ENCODE data around the gene DAAM2.

The DAAM2 gene

DNA sequence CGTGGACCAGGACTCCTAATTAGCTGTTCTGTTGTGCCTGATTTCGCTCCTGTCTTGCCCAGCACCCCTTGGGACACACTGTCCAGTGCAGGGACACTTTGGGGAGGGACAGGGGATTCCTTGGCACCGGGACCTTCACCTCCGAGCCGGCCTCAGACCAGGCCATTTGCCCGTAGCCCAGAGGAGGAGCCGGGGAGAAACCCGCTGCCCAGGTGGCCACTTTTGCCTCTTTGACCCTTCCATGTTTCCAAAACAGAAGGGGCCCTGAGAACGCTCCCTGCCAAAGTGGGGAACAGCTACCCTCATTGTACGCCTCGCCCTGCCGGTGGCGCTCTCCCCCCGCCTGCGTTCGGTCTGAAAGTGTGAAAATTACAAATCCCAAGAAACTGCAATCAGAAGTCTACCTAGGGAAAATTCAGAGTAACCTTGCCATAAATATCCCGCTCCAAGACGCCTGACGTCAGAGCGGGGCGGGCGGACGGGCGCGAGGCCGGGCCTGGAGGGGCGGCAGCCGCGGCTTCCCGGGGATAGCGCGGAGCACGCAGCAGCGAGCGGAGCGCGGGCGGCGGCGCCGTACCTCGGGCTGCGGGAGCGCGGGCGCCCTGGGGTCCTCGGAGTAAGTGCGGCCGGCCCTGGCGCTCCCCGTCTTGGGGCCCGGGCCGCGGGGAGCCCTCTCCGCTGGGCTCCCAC, at the start of gene DAAM2:
Gene DAAM2, plus strand, starts transcription at position 527 of the 690 bp plus-strand sequence. CDS start 63,927 bp downstream, outside the sequence.
- H3K36me3 ChIP-seq (ENCODE audit: control insufficient read depth, insufficient read depth, low read length), result no peaks in the 10 kb centered on the region
- no peak within 1 kb of the TSS for H3K9ac ChIP-seq (ENCODE audit: low read depth, low read length)
- H3K27me3 ChIP-seq (ENCODE audit: control insufficient read depth, insufficient read depth, low read length), result peaks cover 18% of the 10 kb centered on the region
- H3K9me3 ChIP-seq (ENCODE audit: control insufficient read depth, insufficient read depth, low read length), result no peaks in the 10 kb centered on the region
- no peaks in the 10 kb centered on the region for H3K4me1 ChIP-seq (ENCODE audit: control insufficient read depth, insufficient read depth, low read length)
- peak within 1 kb of the TSS; percentile 35 for H3K4me3 ChIP-seq (ENCODE audit: low read depth, low read length)

DNA sequence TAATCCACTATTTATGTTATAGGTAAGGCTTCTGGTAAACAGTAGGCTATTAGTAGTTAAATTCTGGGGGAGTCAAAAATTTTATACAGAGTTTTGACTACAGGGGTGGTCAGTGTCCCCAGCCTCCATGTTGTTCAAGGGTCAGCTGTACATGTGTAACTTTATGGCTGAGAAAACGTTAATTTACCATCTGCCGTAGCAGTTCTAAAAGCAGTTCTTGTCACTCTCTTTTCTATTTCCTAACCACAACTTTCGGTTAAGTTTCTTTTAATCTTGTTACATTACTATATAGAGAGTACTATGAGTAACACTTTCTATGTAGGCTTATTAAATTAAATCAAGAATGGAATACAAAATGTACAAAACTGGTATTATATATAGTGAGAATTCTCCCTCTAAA, 45.4 kb upstream of the DAAM2 start:
- Histone ChIP-seq H3K9ac (ENCODE audit: low read depth, low read length) (no peak overlapping the region), H3K36me3 (ENCODE audit: control insufficient read depth, insufficient read depth, low read length) (no peaks in the 10 kb centered on the region), H3K4me3 (ENCODE audit: low read depth, low read length) (no peak overlapping the region), H3K9me3 (ENCODE audit: control insufficient read depth, insufficient read depth, low read length) (no peaks in the 10 kb centered on the region), H3K4me1 (ENCODE audit: control insufficient read depth, insufficient read depth, low read length) (no peaks in the 10 kb centered on the region), H3K27me3 (ENCODE audit: control insufficient read depth, insufficient read depth, low read length) (no peaks in the 10 kb centered on the region)

DNA sequence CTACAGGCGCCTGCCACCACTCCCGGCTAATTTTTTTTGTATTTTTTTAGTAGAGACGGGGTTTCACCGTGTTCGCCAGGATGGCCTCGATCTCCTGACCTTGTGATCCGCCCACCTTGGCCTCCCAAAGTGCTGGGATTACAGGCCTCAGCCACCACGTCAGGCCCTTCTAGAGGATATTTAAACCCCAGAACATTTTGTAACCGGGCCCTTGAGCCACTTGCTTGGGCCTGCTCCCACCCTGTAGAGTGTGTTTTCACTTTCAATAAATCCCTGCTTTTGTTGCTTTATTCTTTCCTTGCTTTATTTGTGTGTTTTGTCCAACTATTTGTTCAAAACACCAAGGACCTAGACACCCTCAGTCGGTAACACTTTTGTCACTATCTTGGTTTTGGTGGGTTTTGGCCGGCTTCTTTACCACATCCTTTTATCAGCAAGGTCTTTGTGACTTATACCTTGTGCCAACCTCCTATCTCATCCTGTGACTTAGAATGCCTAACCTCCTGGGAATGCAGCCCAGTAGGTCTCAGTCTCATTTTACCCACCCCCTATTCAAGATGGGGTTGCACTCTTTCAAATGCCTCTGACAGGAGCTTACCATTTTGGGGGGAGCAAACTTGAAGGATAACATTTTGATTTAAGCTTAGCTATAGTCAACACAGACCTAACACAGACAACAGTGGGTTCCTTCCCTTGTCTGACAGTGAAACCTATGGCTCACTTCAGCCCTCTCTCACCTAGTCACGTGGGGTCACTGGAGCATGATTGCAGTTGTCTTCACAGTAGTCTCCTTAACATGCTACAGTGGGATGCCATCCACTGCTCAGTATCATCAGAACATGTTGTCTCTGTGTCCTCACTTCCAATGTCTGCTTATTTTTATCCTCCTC, 39.1 kb upstream of the DAAM2 start:
- Histone ChIP-seq H3K36me3 (ENCODE audit: control insufficient read depth, insufficient read depth, low read length) (no peaks in the 10 kb centered on the region), H3K9me3 (ENCODE audit: control insufficient read depth, insufficient read depth, low read length) (no peaks in the 10 kb centered on the region), H3K27me3 (ENCODE audit: control insufficient read depth, insufficient read depth, low read length) (no peaks in the 10 kb centered on the region), H3K9ac (ENCODE audit: low read depth, low read length) (no peak overlapping the region), H3K4me1 (ENCODE audit: control insufficient read depth, insufficient read depth, low read length) (no peaks in the 10 kb centered on the region), H3K4me3 (ENCODE audit: low read depth, low read length) (no peak overlapping the region)

DNA sequence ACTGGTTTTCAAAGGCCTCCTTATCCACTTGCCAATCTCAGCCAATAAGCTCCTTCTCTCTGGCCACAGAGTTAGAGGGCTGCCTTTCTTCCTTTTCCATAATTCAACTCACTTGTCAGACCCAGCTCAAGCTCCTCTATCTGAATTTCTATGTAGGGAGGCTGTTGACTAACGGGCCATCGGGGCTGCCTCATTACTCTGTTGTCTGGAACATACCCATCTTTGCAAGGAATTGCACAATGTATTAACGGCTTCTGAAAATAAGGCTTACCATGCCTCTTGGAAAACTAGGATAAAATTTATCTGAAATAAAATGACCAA, 38.5 kb upstream of the DAAM2 start:
- Histone ChIP-seq H3K4me3 (ENCODE audit: low read depth, low read length) (no peak overlapping the region), H3K9me3 (ENCODE audit: control insufficient read depth, insufficient read depth, low read length) (no peaks in the 10 kb centered on the region), H3K27me3 (ENCODE audit: control insufficient read depth, insufficient read depth, low read length) (no peaks in the 10 kb centered on the region), H3K9ac (ENCODE audit: low read depth, low read length) (no peak overlapping the region), H3K36me3 (ENCODE audit: control insufficient read depth, insufficient read depth, low read length) (no peaks in the 10 kb centered on the region), H3K4me1 (ENCODE audit: control insufficient read depth, insufficient read depth, low read length) (no peaks in the 10 kb centered on the region)

DNA sequence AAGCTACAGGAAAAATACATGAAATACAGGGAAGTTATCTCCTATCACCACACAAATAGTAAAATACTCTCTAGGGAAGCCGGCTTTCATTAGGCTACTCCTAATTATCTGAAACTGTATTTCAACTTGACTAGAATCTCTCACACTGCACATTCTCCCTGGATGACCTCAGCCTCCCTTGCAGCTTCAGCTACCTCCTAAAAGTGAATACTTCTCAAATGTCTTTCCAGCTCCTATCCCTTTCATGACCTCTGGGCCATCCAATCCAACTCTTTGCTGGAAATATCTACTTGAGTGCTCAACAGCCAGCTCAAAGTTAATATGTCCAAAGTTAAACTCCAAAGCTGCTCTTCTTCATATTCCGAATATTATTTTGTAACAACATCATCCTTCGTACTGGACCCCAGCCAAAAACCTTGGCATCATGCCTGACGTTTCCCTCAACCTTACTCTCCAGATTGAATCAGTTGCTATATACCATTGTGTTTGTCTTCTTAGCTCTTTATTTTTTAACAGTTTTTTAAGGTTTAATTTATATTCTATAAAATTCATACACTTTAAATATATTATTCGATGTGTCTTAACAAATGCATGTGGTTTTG, 37.6 kb upstream of the DAAM2 start:
- H3K9me3 ChIP-seq (ENCODE audit: control insufficient read depth, insufficient read depth, low read length), result no peaks in the 10 kb centered on the region
- H3K9ac ChIP-seq (ENCODE audit: low read depth, low read length), result no peak overlapping the region
- H3K4me1 ChIP-seq (ENCODE audit: control insufficient read depth, insufficient read depth, low read length), result no peaks in the 10 kb centered on the region
- H3K27me3 ChIP-seq (ENCODE audit: control insufficient read depth, insufficient read depth, low read length), result no peaks in the 10 kb centered on the region
- H3K4me3 ChIP-seq (ENCODE audit: low read depth, low read length), result no peak overlapping the region
- no peaks in the 10 kb centered on the region for H3K36me3 ChIP-seq (ENCODE audit: control insufficient read depth, insufficient read depth, low read length)

DNA sequence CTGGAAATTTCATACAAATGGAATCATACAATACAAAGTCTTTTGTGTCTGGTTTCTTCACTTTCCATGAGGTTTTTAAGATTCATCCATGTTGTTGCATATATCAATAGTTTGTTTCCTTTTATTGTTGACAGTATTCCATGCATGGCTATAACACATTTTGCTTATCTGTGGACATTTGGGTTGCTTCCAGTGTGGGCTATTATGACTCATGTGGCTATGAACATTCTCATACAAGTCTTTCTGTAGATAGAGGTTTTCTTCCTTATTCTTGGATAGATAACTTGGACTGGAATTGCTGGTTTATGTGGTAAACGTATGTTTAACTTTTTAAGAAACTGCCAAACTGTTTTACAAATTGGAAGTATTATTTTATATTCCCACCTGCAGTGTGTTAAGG, 36.9 kb upstream of the DAAM2 start:
- no peaks in the 10 kb centered on the region for H3K27me3 ChIP-seq (ENCODE audit: control insufficient read depth, insufficient read depth, low read length)
- H3K9me3 ChIP-seq (ENCODE audit: control insufficient read depth, insufficient read depth, low read length), result no peaks in the 10 kb centered on the region
- H3K4me1 ChIP-seq (ENCODE audit: control insufficient read depth, insufficient read depth, low read length), result no peaks in the 10 kb centered on the region
- H3K4me3 ChIP-seq (ENCODE audit: low read depth, low read length), result no peak overlapping the region
- no peaks in the 10 kb centered on the region for H3K36me3 ChIP-seq (ENCODE audit: control insufficient read depth, insufficient read depth, low read length)
- H3K9ac ChIP-seq (ENCODE audit: low read depth, low read length), result no peak overlapping the region

DNA sequence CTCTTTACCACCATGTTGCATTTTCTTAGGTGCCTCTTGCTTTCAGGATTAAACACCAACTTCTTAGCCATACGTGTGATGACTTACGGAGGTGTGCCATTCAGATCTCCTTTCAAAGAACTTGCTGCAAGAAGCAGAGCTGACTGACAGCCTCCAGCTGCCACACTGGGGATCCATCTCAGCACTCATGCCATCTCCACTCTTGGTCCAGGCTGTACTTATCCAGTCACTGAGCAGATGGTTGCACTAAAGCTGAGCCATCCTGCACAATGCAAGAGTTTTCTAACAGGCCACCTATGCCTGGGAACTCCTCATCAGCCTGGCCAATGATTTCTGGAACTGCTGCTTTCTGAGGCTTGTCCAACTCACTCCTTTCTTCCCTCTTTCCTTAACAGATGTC, 35.6 kb upstream of the DAAM2 start:
- no peaks in the 10 kb centered on the region for H3K4me1 ChIP-seq (ENCODE audit: control insufficient read depth, insufficient read depth, low read length)
- H3K9ac ChIP-seq (ENCODE audit: low read depth, low read length), result no peak overlapping the region
- H3K36me3 ChIP-seq (ENCODE audit: control insufficient read depth, insufficient read depth, low read length), result no peaks in the 10 kb centered on the region
- no peaks in the 10 kb centered on the region for H3K27me3 ChIP-seq (ENCODE audit: control insufficient read depth, insufficient read depth, low read length)
- H3K4me3 ChIP-seq (ENCODE audit: low read depth, low read length), result no peak overlapping the region
- no peaks in the 10 kb centered on the region for H3K9me3 ChIP-seq (ENCODE audit: control insufficient read depth, insufficient read depth, low read length)

DNA sequence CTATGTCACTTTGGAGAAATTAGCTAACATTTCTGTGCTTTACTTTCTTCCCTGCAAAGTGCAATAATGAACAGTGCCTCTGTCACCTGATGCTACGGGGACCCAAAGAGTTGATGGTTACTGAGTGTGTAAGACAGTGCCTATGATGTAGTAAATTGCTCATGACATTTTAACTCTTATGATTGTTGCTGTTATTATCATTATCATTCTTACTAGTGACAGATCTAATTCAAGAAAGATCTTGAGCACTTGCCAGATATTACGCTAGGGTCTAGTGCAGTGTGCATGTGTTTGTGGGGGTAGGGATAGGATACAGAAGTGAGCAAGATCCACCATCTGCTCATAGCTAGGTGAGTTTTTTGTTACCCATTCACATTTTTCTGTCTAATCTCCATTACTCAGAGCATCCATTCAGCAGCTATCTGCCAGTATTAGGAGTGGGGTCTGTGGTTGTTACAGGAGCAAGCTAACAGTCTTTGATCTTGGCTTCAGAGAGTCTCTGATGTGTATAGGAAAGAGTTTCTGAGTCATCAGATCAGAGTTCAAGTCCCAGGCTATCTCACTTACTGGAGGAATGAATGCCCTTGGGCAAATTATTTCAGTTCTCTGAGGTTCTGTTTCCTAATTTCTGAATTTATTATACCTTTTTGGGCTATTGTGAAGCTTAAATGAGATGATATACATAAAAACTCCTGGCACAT, 33.1 kb upstream of the DAAM2 start:
- H3K9ac ChIP-seq (ENCODE audit: low read depth, low read length), result no peak overlapping the region
- H3K36me3 ChIP-seq (ENCODE audit: control insufficient read depth, insufficient read depth, low read length), result no peaks in the 10 kb centered on the region
- H3K4me3 ChIP-seq (ENCODE audit: low read depth, low read length), result no peak overlapping the region
- H3K9me3 ChIP-seq (ENCODE audit: control insufficient read depth, insufficient read depth, low read length), result no peaks in the 10 kb centered on the region
- H3K27me3 ChIP-seq (ENCODE audit: control insufficient read depth, insufficient read depth, low read length), result no peaks in the 10 kb centered on the region
- no peaks in the 10 kb centered on the region for H3K4me1 ChIP-seq (ENCODE audit: control insufficient read depth, insufficient read depth, low read length)

DNA sequence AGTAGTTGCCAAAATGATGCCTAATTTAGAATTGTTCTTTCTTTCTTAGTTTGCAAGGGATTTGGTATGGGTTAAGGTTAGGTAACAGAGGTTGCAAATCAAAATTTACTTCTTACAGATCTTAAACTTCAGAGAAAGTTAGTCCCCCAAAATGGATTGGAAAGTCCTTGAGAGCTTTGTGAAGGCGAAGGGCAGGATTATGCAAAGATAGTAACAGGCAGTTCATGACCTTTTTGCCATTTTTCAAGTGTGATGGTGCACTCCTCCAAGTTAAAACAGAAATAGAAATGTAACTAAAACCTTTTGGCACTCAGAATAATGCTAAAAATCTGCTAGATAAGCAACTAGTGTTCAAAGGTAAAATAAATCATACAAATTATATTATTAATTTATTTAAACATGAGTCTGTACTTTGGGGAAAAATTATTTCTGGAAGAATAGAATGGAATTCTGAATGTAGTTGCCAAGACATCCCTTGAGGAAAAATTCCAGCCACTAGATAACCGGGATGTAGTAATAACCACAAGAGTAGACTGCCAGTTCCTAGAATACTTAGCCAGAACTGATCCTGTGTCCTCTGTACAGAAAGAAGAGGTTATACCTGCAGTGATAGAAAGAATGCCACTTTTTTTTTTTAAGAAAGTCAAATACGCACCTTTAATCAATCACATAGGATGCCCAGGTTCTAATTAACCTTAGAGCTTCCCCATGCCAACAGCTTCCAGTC, 31.8 kb upstream of the DAAM2 start:
- no peak overlapping the region for H3K4me3 ChIP-seq (ENCODE audit: low read depth, low read length)
- H3K9me3 ChIP-seq (ENCODE audit: control insufficient read depth, insufficient read depth, low read length), result no peaks in the 10 kb centered on the region
- H3K27me3 ChIP-seq (ENCODE audit: control insufficient read depth, insufficient read depth, low read length), result no peaks in the 10 kb centered on the region
- no peaks in the 10 kb centered on the region for H3K36me3 ChIP-seq (ENCODE audit: control insufficient read depth, insufficient read depth, low read length)
- H3K4me1 ChIP-seq (ENCODE audit: control insufficient read depth, insufficient read depth, low read length), result no peaks in the 10 kb centered on the region
- no peak overlapping the region for H3K9ac ChIP-seq (ENCODE audit: low read depth, low read length)

DNA sequence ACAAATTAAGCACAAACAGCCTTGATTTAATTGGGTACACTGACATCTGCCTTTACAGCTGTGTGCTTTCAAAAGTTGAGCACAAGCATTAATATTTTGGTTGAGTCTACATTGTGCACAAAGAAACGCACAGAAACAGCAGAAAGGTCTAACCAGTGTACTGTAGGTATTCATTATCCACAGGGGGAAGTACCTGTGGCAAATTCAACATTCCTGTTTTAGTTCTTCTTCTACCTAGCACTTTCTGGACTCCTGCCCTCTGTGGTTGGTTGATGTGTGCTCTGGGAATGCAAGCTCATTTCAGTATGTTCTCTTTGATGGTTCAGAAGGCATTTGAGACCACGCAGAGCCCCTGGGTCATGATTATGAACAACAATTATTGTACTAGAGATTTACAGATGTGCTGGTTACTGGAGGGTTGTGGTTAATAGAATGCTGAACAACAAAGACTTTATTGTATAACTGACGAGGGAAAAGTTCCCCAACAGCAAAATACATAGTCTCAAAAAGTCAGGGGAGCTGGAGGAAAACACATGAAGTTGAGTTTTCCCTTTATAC, 26.6 kb upstream of the DAAM2 start:
- Histone ChIP-seq H3K36me3 (ENCODE audit: control insufficient read depth, insufficient read depth, low read length) (no peaks in the 10 kb centered on the region), H3K9ac (ENCODE audit: low read depth, low read length) (no peak overlapping the region), H3K27me3 (ENCODE audit: control insufficient read depth, insufficient read depth, low read length) (no peaks in the 10 kb centered on the region), H3K9me3 (ENCODE audit: control insufficient read depth, insufficient read depth, low read length) (no peaks in the 10 kb centered on the region), H3K4me1 (ENCODE audit: control insufficient read depth, insufficient read depth, low read length) (no peaks in the 10 kb centered on the region), H3K4me3 (ENCODE audit: low read depth, low read length) (no peak overlapping the region)

DNA sequence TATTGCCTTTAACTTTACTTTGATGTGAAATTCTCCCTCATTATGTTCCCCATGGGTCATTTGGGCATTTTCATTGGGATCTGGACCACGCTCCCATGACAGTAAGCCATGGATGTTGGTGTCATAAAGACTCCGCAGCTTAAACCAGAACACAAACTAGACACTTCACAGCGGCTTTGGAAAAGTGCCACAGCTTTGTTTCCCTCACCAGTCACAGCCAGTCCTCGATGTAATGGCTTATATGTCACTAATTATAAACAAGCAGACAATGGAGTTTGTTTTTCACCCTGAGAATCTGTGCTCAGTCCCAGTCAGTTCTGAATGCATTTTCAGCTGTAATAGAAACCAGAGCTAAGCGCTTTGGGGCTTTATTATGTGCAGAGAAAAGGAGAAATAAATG, 23.2 kb upstream of the DAAM2 start:
- Histone ChIP-seq H3K36me3 (ENCODE audit: control insufficient read depth, insufficient read depth, low read length) (no peaks in the 10 kb centered on the region), H3K4me1 (ENCODE audit: control insufficient read depth, insufficient read depth, low read length) (no peaks in the 10 kb centered on the region), H3K27me3 (ENCODE audit: control insufficient read depth, insufficient read depth, low read length) (no peaks in the 10 kb centered on the region), H3K4me3 (ENCODE audit: low read depth, low read length) (no peak overlapping the region), H3K9me3 (ENCODE audit: control insufficient read depth, insufficient read depth, low read length) (no peaks in the 10 kb centered on the region), H3K9ac (ENCODE audit: low read depth, low read length) (no peak overlapping the region)

All from iPS-15b (cell line).